Liver (tissue), 9 donors: ENCODE results near the gene BHLHA15. TPM values are rescaled to one million over a fixed set of nuclear protein-coding genes. Genes with fewer than 3 reads are reported as not detected.

ENCODE experiments used
- DNase-seq: peaks from one replicate; pipeline ENCODE4 v3.0.0-alpha.2; 2017; ENCODE audit warnings: low spot score
- H3K27ac ChIP-seq, 2 donors: one replicate each; pipeline ENCODE4 v1.7.0; 2013; ENCODE audit warnings: inconsistent platforms in 2 of 2, low read length in 2 of 2, control low read depth in 1 of 2, low read depth in 1 of 2, mild to moderate bottlenecking in 1 of 2
- H3K27me3 ChIP-seq, 4 donors: one replicate each; pipeline versions ENCODE4 v1.6.1 to v1.7.0; 2013; ENCODE audit warnings: low read length in 3 of 4, inconsistent platforms in 1 of 4, mild to moderate bottlenecking in 1 of 4, moderate library complexity in 1 of 4; ENCODE audit not compliant: control insufficient read depth in 4 of 4, insufficient read depth in 4 of 4
- H3K36me3 ChIP-seq, 4 donors: one replicate each; pipeline versions ENCODE4 v1.6.1 to v1.7.0; 2013; ENCODE audit warnings: low read length in 3 of 4, mild to moderate bottlenecking in 3 of 4, low read depth in 1 of 4, moderate library complexity in 1 of 4; ENCODE audit not compliant: control insufficient read depth in 4 of 4, insufficient read depth in 3 of 4
- H3K4me1 ChIP-seq, 4 donors: one replicate each; pipeline versions ENCODE4 v1.6.1 to v1.7.0; 2013; ENCODE audit warnings: low read length in 3 of 4, mild to moderate bottlenecking in 3 of 4, moderate library complexity in 1 of 4; ENCODE audit not compliant: control insufficient read depth in 4 of 4, insufficient read depth in 4 of 4
- H3K4me3 ChIP-seq, 3 donors: one replicate each; pipeline versions ENCODE4 v1.6.1 to v1.7.0; 2013; ENCODE audit warnings: low read length in 3 of 3, control low read depth in 1 of 3, low read depth in 1 of 3, mild to moderate bottlenecking in 1 of 3
- H3K9ac ChIP-seq, 2 donors: one replicate each; pipeline ENCODE4 v1.7.0; 2013; ENCODE audit warnings: low read length in 2 of 2, mild to moderate bottlenecking in 2 of 2, moderate library complexity in 2 of 2, control low read depth in 1 of 2, low read depth in 1 of 2
- H3K9me3 ChIP-seq, 4 donors: one replicate each; pipeline versions ENCODE4 v1.6.1 to v1.7.0; 2013; ENCODE audit warnings: low read length in 3 of 4; ENCODE audit not compliant: control insufficient read depth in 4 of 4
- ATF3 ChIP-seq: IDR thresholded peaks from 2 replicates; pipeline ENCODE4 v1.6.1; 2016; ENCODE audit warnings: antibody characterized with exemption
- CTCF ChIP-seq: fragments of 150-350 bp; IDR thresholded peaks from 2 replicates; pipeline ENCODE4 v1.5.1; 2017; ENCODE audit warnings: improper control_type of control experiment, low read depth, low read length; ENCODE audit not compliant: missing input control
- FOXA1 ChIP-seq: IDR thresholded peaks from 2 replicates; pipeline ENCODE4 v1.6.1; 2016; ENCODE audit warnings: antibody characterized with exemption
- FOXA2 ChIP-seq: IDR thresholded peaks from 2 replicates; pipeline ENCODE4 v1.6.1; 2016; ENCODE audit warnings: antibody characterized with exemption
- GABPA ChIP-seq, 2 donors: IDR thresholded peaks in 1 of 2; conservative IDR thresholded peaks in 1 of 2; 2 replicates each; pipeline ENCODE4 v1.6.1; 2016; ENCODE audit warnings: antibody characterized with exemption in 2 of 2, mild to moderate bottlenecking in 1 of 2, moderate library complexity in 1 of 2
- HNF4A ChIP-seq, 2 donors: conservative IDR thresholded peaks; 2 replicates each; pipeline ENCODE4 v1.6.1; 2016; ENCODE audit warnings: antibody characterized with exemption in 2 of 2, mild to moderate bottlenecking in 2 of 2
- HNF4G ChIP-seq: IDR thresholded peaks from 2 replicates; pipeline ENCODE4 v1.6.1; 2016; ENCODE audit warnings: antibody characterized with exemption
- JUND ChIP-seq, 2 donors: IDR thresholded peaks; 2 replicates each; pipeline ENCODE4 v1.6.1; 2016; ENCODE audit warnings: antibody characterized with exemption in 2 of 2
- MAX ChIP-seq: IDR thresholded peaks from 2 replicates; pipeline ENCODE4 v1.6.1; 2016; ENCODE audit warnings: antibody characterized with exemption
- NR2F2 ChIP-seq: IDR thresholded peaks from 2 replicates; pipeline ENCODE4 v1.6.1; 2016; ENCODE audit warnings: antibody characterized with exemption
- RAD21 ChIP-seq, 2 donors: IDR thresholded peaks; 2 replicates each; pipeline ENCODE4 v1.6.1; 2016; ENCODE audit warnings: antibody characterized with exemption in 2 of 2, mild to moderate bottlenecking in 2 of 2
- REST ChIP-seq: IDR thresholded peaks from 2 replicates; pipeline ENCODE4 v1.6.1; 2016; ENCODE audit warnings: antibody characterized with exemption, mild to moderate bottlenecking
- RXRA ChIP-seq, 2 donors: IDR thresholded peaks; 2 replicates each; pipeline ENCODE4 v1.6.1; 2017 to 2018; ENCODE audit warnings: antibody characterized with exemption in 2 of 2, mild to moderate bottlenecking in 1 of 2
- SP1 ChIP-seq: IDR thresholded peaks from 2 replicates; pipeline ENCODE4 v1.6.1; 2018; ENCODE audit warnings: antibody characterized with exemption, mild to moderate bottlenecking
- TAF1 ChIP-seq: conservative IDR thresholded peaks from 2 replicates; pipeline ENCODE4 v1.6.1; 2016; ENCODE audit warnings: antibody characterized with exemption, mild to moderate bottlenecking
- YY1 ChIP-seq: IDR thresholded peaks from 2 replicates; pipeline ENCODE4 v1.6.1; 2016; ENCODE audit warnings: antibody characterized with exemption, mild to moderate bottlenecking
- ZBTB33 ChIP-seq: IDR thresholded peaks from 2 replicates; pipeline ENCODE4 v1.6.1; 2016; ENCODE audit warnings: antibody characterized with exemption
- WGBS: extraction: QIAGEN DNeasy Blood & Tissue Kit; methylation state at CpG from one replicate; pipeline ENCODE4 v1.1.7; 2013; 5-methylcytosine and 5-hydroxymethylcytosine counted together
- polyA plus RNA-seq, 2 donors: library from polyadenylated mRNA; stranded (reverse) in 1 of 2; unstranded in 1 of 2; fragments of 200-250 nt in 1 of 2; fragments of >200 nt in 1 of 2; fragmentation: Nextera tagmentation in 1 of 2; extraction: Ambion mirVana in 1 of 2; gene quantifications; one replicate each; pipeline versions ENCODE4 v1.2.1 to v1.2.3, GENCODE V29; 2013 to 2015
- total RNA-seq, 2 donors: library from RNA; depleted of rRNA; stranded (reverse); fragments of >200 nt; gene quantifications; one replicate each; pipeline ENCODE4 v1.2.3, GENCODE V29; 2014
- donor health status: healthy.
- donor health status: healthy.
- donor health status: healthy.
- donor health status: healthy.
- donor health status: healthy.

The BHLHA15 gene
- total and polyA plus RNA-seq, 4 donors: 1.0 to 28.9 (median 7.6) TPM

- TF ChIP-seq JUND (IDR thresholded peaks at IDR 0.05): no peak
- TF ChIP-seq SP1: no peak
- no peak for TF ChIP-seq ZBTB33
- no peak for TF ChIP-seq FOXA1
- TF ChIP-seq ATF3: no peak
- peak overlapping the region; percentile 20 to 70 for H3K27ac ChIP-seq
- no peaks in the 10 kb centered on the region for H3K36me3 ChIP-seq
- peaks cover 10 to 23% (median 16%) of the 10 kb centered on the region in 4 donors for H3K4me1 ChIP-seq
- 38% methylated on average over 9 of the region's 9 CpGs for WGBS
- no peaks in the 10 kb centered on the region for H3K9me3 ChIP-seq
- DNase-seq: no peak
- peak overlapping the region; percentile 62 to 90 (median 74) for H3K4me3 ChIP-seq
- no peaks in the 10 kb centered on the region for H3K27me3 ChIP-seq
- peak overlapping the region in 1 of 2 donors; percentile 10 for H3K9ac ChIP-seq
Measured at GRCh38 chr7:98251231-98251600, 40.0 kb downstream of the BHLHA15 start.

GRCh38 chr7:98251601-98252424, 40.6 kb downstream of the BHLHA15 start, which contains the start of gene TECPR1:
Gene TECPR1, minus strand, starts transcription at chr7:98252232. Its CDS starts 6,086 bp downstream, at chr7:98246146.
- no peaks in the 10 kb centered on the region for H3K27me3 ChIP-seq
- H3K36me3 ChIP-seq: peaks cover 0 to 3% (median 2%) of the 10 kb centered on the region in 4 donors
- H3K4me3 ChIP-seq: peak within 1 kb of the TSS; percentile 74 to 90 (median 85)
- peak; percentile 94 for DNase-seq
- TF ChIP-seq JUND (IDR thresholded peaks at IDR 0.05) (no peak), GABPA (IDR thresholded peaks at IDR 0.05 in 1 of 2, conservative IDR thresholded peaks at IDR 0.05 in 1 of 2) (peak; percentile 52 to 91), RXRA (IDR thresholded peaks at IDR 0.05) (peak; percentile 32 to 47), FOXA2 (no peak), ZBTB33 (no peak), YY1 (no peak), CTCF (no peak), REST (no peak), HNF4G (peak; percentile 75), HNF4A (conservative IDR thresholded peaks at IDR 0.05) (peak in 1 of 2 donors; percentile 84), SP1 (peak; percentile 79), FOXA1 (no peak), RAD21 (IDR thresholded peaks at IDR 0.05) (no peak), MAX (no peak), NR2F2 (peak; percentile 17), TAF1 (no peak)
- peak within 1 kb of the TSS; percentile 62 to 70 for H3K27ac ChIP-seq
- peaks cover 10 to 23% (median 16%) of the 10 kb centered on the region in 4 donors for H3K4me1 ChIP-seq
- H3K9ac ChIP-seq: peak within 1 kb of the TSS; percentile 10 to 40
- H3K9me3 ChIP-seq: no peaks in the 10 kb centered on the region
- WGBS: under 1% methylated on average over 69 of the region's 69 CpGs
